HG03457 (cell line): ENCODE data around the gene KCNH4.
"Not testable (repeated sequence)": the region's sequence is repeated elsewhere in the genome, so short reads cannot be mapped to it uniquely, and the experiment has no call there.

Experiments
- ATAC-seq: cut with Tn5 transposase; IDR thresholded peaks from one replicate; pipeline ENCODE4 v1.9.1; 2021; ENCODE audit warnings: moderate number of reproducible peaks; ENCODE audit not compliant: unreplicated experiment

KCNH4 gene

DNA sequence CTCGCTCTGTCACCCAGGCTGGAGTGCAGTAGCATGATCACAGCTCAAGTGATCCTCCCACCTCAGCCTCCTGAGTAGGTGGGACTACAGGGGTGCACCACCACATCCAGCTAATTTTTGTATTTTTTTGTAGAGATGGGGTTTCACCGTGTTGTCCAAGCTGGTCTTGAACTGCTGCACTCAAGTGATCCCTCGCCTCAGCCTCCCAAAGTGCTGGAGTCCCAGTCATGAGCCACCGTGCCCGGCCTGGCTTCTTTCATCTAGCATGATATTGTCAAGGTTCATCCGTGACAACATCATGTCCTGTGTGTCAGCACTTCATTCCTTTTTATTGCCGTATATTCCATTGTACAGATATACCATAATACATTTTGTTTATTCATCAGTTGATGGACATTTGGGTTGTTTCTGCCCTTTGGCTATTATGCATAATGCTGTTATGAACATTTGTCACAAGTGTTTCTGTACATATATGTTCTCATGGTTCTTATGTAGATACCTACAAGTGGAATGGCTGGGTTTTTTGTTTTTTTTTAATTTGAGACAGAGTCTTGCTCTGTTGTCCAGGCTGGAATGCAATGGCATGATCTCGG, 16.7 kb upstream of the KCNH4 start:
- ATAC-seq, result no peak

DNA sequence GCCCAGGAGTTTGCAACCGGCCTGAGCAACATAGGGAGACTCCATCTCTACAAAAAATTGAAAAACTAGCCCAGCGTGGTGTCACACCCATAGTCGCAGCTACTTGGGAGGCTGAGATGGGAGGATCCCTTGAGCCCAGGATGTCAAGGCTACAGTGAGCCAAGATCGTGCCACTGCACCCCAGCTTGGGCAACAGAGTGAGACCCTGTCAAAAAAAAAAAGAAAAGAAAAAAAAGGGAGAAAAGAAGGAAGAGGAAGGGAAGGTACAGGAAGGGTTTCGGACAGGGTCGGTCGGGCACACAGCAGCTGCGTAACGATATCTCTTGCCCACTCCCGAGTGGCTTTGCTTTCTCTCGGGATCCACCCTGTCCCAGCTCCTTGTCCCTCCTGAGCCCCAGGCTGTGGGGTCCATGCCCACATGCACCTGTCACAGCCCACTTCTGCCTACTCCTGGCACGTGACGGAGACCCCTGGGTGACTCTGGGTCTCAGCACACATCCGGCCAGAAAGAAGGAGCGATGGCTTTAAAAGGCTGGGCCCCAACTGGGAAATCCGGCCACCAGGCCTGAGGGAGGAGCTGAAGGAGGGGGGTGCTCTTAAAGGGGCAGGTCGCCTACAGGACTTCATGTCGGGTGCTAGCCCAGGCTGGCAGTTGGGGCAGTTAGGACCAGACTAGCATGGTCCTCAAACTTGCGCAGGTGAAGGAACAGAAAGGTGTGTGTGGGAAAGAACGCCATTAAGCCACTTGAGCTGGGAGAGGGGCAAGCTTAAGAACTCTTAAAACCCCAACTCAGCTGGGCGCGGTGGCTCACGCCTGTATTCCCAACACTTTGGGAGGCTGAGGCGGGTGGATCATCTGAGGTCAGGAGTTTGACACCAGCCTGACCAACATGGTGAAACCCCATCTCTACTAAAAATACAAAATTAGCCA, 13.3 kb upstream of the KCNH4 start, which contains the start of gene GHDC:
TSS of gene GHDC (minus strand) at position 526 of the 931 bp plus-strand sequence. CDS start 913 bp downstream, outside the sequence.
- ATAC-seq, result peak; percentile 48

DNA sequence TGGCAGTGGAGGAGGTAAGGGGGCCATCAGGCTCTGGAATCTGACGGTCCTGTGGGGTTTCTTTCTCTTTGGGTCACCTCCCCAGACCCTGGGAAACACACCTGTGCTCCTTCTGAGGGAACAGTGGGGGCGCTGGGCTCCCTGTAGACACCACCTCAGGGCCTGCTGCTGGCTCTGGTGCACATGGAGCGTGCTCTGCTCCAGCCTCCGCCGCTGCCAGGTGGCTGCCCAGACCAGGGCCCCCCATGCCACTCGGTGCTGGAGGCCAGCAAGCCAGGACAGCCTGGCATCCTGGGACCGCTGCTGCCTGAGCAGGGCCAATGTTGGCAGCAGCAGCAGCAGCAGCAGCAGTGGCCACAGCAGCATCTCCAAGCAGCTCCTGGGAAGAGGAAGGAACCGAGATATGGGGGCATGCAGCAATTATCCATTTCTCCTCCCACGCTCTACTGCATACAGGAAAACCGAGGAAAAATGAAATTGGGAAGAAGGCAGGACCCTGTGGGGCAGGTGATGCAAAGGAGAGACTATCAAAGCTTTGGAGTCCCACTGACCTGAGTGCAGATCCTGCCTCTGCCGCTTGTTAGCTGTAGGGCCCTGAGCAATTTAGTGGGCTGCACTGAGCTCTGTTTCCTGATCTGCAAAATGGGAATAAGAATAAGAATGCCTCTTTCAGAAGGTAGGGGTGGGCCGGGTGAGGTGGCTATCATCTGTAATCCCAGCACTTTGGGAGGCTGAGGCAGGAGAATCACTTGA, 12.4 kb upstream of the KCNH4 start:
- no peak for ATAC-seq

DNA sequence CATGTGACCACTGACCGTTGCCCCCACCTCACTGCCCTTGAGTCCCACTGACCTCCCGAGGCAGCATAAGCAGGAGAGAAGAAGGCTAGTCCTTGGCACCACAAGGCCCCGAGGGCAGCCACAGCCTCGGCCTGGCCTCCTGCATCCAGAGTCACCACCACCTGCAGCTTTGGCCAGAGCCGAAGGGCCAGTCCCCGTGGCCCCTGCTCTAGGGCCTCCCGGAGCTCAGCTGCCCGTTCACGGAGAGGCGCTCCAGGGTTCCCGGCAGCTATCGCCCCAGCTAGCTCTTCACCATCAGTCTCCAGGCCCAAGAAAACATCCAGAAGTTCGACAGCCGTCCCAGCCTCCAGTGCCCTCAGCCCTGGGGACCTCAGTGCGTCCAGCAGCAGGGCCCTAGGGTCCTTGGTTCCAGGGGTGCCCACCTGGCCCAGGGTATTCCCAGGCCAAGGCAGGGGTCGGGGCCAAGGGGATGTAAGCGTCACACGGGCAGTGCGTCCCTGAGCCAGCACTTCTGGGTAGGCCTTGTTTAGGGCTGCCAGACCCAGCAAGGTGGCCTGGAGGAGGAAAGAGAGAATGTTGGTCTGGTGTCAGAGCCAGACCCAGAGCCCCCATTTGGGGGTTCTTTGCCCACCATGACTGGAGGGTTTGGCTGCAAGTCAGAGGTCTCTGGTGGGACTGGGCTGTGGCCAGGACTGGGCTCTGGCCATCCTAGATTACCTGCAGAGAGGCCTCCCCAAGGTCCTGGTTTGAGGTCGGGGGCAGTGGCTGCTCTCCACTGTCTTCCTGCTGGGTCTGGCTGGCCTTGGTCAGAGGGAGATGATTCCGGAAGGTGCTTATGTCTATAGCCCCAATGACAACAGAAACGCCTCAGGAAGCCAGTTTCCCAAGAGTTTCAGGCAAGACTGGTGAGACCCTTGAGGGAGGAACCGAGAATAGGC, 11.5 kb upstream of the KCNH4 start:
- ATAC-seq, result no peak

DNA sequence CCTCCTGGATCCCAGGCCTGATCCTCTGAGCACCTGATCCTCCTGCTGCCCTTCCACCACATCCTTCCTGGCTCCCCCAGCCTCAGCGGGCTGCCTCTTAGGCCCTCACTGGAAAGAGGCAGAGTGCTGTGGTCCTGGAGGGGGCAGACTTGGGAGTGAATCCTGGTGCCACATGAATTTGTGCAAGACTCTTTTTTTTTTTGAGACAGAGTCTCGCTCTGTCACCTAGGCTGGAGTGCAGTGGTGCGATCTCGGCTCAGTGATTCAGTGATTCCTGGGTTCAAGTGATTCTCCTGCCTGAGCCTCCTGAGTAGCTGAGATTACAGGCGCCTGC, 10.3 kb upstream of the KCNH4 start:
- ATAC-seq, result no peak

DNA sequence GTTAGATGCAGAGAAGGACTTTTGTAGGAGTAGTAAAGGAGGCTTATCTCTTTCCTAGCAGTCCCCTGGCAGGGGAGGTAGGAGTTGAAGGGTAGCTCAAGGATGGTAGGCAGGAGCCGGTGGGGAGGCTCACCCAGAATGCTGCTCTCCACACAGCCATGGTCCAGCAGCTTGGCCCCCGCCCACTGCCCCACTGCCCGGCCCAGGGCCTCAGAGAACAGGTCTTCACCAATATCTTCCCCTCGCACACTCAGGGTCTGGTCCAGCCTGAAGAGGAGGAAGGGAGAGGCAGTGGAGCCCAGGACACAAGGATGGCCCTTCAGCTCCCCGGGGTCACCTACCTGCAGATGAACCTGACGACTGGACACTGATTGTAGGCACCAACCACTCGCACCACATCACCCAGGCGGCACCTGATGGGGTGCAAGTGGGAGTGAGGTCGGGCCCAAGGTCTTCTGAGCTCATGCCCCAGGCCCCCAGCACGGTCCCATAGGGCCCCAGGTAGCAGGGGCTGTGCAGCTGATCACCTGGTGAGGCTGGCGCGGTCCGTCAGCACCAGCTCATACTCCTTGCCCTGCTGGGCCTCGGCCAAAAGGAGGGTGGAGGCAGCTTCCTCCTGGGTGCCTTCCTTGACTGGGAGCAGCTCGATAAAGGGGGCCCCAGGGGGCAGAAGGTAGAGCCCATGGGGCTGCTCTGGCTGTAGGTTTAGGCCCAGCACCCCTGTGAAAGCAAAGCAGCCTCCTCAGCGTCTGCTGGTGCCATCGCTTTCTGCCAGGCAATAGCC, 9.7 kb upstream of the KCNH4 start:
- no peak for ATAC-seq

DNA sequence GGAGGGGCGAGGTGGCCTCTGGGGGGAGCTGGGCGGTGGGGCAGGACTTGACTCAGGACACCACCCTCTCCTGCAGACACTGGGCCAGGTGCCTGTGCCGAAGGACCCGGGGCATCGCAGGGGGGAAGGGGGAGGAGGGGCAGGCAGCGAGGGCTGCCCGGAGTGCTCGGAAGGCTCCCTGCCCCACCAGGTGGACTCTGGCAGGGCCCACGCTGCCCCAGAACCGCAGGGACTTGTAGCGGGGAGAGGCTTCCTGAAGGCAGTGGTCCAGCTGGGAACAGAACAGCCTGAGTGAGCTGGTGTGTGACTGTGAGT, 8.7 kb upstream of the KCNH4 start:
- no peak for ATAC-seq

DNA sequence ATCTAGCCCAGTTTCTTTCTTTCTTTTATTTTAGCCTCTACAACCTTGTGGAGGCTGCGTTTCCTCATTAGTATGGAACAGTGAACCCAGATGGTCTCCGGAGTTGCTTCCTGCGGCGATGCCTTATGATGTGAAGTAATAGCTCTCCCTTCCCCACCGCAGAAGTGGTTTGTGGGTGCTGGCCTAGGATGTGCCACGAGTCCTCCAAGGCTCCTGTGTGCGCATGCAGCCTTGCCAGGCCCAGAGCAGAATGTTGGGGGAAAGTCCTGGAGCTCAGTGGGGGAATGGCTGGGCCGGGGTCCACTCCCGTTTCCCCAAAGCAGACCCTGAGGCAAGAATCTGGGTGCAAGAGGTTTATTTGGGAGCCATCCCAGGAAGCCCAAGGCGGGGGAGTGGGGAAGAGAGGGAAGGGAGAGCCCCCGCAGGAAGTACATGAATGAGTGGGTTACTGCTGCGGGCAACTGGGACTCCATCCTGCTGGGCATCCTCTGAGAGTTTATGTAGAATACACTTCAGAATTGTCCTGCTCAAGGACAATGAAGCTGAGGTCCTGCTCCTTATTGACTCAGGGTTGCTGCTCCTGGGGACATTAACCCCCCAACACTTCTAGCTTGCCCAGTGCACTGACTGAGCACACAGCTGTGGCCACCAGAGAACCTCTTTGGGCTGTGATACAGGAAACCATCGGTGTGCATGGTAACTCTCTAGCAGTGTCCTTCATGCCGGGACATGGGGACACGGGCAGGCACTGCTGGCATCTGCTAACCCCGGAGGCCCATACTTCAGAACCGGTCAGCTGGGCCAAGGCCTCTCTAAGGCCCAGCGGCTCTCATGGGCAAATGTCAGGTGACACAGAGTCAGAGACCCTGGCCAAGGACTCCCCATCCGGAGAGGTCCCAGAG, 8.1 kb upstream of the KCNH4 start:
- no peak for ATAC-seq

DNA sequence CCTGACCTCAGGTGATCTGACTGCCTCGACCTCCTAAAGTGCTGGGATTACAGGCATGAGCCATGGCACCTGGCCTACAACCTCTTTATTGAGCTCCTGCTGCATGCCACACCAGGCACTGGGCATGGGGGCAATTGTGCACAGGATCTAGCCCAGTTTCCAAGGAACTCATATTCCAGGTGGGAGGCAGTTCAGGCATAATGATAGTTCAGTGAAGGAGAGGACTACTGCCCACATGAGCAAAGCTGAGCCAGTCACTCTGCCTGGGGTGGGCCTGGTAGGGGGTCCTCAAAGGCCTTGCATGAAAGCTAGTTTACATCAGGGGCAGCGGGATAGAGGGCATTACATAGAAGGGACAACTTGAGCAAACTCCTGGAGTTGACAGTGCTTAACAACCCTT, 6.9 kb upstream of the KCNH4 start:
- ATAC-seq, result no peak

DNA sequence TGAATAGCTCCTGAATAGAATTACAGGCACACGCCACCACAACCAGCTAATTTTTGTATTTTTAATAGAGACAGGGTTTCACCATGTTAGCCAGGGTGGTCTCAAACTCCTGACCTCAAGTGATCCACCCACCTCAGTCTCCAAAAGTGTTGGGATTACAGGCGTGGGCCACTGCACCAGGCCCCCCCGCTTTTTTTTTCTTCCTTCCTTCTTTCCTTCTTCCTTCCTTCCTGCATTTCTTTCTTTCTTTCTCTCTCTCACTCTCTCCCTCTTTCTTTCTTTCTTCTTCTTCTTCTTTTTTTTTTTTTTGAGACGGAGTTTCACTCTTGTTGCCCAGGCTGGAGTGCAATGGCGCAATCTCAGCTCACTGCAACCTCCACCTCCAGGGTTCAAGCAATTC, 5.2 kb upstream of the KCNH4 start:
- ATAC-seq, result not testable (repeated sequence)

DNA sequence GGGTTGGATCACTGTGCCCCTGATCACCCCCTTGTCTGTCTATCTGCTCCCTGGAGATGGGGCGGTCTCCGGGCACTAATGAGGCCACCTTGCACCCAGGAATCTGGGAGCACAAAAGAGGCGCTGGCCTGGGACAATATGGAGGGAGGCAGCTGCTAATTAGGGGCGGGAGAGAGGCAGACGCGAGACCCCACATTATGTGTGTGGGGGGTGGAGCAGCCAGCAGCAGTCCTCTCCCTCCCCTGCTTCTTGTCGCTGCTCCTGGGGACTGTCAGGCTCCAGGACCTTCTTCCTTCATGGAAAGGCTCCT, 4.6 kb upstream of the KCNH4 start:
- ATAC-seq, result no peak

DNA sequence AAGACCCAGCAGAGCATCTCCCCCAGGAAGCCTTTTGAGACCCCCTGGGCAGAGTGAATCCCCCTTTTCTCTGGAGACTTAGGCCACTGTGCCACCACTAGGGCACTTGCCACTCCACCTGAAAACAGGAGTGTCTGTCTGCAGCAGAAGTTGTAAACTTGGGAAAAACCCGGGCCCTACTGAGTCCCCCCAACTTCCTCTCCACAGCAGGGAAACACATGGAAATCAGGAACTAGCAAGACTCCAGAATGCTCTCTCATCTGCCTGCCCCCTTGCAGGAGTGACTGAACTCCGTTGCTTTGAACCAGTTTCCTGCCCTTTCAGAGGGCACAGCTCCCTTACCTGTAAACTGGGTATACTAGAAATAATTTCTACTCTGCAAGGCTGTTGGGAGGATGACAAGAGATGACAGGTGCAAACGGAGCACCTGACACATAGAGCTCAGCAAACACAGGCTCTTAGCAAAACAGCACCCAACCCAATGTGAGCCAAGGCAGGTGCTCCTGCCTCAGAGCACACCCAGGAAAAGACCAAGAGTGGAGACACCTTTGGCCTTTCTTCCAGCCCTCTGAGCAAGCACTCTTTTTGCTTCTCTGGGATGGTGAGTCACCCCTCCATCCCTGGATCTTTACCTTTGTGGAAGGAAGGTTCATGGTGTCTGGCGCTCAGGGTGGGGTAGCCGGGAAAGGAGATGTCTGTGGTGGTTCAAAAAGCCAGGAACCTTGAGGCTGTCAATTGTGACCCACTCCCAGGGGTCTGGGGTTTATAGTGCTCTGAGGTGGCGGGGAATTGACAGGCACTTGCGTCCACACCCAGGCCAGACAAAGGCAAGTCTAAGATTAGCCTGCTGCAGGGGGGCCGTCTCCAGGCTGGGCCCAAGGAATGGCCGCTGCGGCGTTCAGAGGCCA, 4.0 kb upstream of the KCNH4 start, which contains the start of gene HCRT:
TSS of gene HCRT (minus strand) at position 740 of the 908 bp plus-strand sequence. CDS start at position 653, 87 bp downstream.
- ATAC-seq, result no peak

DNA sequence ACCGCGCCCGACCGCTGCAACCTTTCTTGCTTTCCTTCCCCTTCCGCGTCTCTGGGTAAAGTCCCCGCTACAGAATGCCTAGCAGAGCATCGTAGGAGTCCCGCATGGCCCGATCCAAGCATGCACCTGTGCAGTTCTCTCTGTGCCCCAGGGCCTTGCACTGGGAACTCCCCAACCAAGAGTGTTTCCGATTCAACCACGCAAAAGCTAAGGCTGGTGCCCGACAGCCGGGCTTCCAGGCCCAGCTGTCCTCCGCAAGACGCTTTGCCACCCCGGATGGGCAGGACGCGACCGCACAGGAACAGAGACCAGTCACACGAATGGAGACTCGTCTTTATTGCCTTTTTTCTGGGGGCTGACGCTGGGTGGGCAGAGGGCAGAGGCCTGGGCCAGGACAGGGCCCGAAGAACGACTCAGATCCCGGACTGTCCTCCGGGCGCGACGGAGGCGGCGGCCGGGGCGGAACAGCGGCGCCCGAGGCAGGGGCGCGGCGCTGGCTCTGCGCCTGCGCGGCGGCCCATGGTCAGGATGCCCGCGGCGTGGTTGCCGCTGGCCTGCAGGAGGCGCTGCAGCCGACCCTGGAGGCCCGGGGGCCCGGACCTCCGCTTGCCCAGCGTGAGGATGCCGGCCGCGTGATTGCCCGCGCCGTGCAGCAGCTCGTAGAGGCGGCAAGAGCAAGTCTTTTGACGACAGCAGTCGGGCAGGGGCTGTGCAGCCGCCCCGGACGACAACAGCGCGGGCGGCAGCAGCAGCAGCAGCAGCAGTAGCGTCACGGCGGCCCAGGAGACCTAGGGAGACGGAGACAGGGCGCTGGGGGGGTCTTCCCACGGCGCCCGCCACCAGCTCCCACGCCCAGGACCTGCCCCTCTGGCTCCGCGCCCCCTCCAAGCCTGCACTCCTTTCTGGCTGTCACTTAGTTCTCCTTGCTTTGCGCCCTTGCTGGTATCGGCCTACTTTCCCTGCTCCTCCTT, 3.1 kb upstream of the KCNH4 start:
- ATAC-seq, result no peak

DNA sequence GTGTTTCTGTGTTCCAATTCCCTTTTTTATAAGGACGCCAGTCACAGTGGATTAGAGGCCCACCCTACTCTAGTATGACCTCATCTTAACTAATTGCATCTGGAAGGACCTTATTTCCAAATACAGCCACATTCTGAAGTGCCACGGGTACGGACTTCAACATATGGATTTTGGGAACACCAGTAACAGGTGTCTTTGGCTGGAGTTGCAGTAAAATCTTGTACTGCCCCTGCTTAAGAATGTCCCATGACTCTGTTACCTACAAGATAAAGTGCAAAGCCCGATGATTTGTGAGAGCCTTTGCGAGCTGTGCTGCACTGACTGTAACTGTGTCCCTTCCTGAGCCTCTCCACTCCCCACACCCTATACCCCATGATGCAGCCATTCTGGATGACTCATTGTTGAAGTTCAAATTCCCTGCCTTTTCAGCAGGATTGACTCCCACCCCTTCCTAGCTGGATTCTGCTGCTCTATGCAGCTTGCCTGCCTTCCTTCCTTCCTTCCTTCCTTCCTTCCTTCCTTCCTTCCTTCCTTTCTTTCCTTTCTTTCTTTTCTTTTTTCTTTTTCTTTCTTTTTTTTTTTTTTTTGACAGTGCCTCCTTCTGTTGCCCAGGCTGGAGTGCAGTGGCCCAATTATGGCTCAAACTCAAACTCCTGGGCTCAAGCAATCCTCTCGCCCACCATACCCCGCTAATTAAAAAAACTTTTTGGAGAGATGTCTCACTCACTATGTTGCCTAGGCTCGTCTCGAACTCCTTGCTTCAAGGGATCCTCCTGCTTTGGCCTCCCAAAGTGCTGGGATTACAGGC, 2.2 kb upstream of the KCNH4 start:
- ATAC-seq, result no peak

DNA sequence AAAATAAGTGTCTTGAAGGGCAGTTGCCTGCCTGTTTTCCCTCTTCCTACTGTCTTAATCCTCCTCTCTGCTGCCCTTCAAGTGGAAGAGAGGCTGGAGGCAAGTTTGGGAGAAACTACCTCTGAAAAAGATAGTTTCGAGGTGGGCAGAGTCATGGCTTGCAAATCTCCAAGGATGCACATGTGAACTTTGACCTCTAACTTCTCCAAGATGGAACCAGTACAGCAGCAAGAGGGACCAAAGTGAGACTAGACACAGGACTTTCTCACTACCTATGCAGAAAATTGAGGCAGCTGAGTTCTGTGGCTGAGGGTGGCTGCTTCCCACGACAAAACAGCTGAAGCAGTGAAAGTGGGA, 887 bp upstream of the KCNH4 start:
- no peak for ATAC-seq

DNA sequence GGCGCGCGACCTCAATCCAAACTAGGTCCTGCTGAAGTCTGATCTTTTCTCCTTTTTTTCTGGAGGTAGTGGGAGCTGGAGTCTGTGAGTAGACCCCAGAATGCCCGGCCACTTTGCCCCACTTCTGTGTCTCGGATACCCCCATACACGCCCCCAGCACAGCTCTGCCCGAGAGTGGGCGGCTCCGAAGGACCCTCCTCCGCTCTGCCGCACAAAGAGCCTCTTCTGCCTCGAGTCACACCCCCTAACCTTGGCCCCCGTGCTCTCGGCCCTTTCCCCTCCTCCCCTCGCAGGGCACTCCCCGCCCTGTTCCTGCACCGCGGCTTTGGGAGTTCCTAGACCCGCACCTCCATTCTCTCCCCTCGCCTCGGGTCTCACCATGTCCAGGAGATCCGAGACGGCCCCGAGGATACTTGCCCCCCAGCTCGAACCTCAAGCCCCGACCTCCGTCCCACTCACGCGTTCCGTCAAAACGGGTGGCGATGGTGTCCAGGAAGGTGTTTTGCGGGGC, 476 bp downstream of the KCNH4 start:
- no peak for ATAC-seq
